ENCODE results near the gene IFNG-AS1. TPM values are rescaled to one million over a fixed set of nuclear protein-coding genes. Genes with fewer than 3 reads are reported as not detected.

The IFNG-AS1 gene
- polyA plus RNA-seq, 1 experiment = not detected

DNA sequence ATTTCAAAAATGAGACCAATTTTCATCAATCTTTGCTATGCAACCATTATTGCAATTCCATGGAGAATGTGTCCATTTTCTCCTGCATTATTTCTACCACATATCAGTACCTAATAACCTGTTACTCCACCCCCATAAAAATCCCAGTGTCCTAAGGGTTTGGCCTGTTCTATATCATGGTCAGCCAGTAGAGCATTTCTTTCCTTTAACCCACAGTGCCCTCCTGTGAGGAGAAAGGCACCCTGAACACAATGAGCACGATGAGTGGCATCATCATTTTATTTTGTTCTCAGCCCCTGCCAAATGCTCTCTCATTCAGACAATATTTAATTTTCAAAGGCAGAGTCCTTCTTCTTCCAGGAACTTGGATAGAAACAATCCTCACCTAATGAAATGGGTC is 11.6 kb upstream of the IFNG-AS1 start:
- TF ChIP-seq, protein P1, sequence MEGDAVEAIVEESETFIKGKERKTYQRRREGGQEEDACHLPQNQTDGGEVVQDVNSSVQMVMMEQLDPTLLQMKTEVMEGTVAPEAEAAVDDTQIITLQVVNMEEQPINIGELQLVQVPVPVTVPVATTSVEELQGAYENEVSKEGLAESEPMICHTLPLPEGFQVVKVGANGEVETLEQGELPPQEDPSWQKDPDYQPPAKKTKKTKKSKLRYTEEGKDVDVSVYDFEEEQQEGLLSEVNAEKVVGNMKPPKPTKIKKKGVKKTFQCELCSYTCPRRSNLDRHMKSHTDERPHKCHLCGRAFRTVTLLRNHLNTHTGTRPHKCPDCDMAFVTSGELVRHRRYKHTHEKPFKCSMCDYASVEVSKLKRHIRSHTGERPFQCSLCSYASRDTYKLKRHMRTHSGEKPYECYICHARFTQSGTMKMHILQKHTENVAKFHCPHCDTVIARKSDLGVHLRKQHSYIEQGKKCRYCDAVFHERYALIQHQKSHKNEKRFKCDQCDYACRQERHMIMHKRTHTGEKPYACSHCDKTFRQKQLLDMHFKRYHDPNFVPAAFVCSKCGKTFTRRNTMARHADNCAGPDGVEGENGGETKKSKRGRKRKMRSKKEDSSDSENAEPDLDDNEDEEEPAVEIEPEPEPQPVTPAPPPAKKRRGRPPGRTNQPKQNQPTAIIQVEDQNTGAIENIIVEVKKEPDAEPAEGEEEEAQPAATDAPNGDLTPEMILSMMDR (IDR thresholded peaks at IDR 0.05; ENCODE audit: low read depth, low read length) = no peak
- Histone ChIP-seq H3K27ac (ENCODE audit: low read depth, low read length) (no peak overlapping the region), H3K4me3 (ENCODE audit: low read depth, low read length) (no peak overlapping the region), H3K9me3 (ENCODE audit: control insufficient read depth, insufficient read depth, low read length) (no peaks in the 10 kb centered on the region), H3K27me3 (ENCODE audit: control insufficient read depth, insufficient read depth, low read length) (no peaks in the 10 kb centered on the region)
- CTCF ChIA-PET = no interaction called here
- POLR2A ChIA-PET = no interaction called here
- DNase-seq (ENCODE audit: low read depth, low spot score) = no peak

DNA sequence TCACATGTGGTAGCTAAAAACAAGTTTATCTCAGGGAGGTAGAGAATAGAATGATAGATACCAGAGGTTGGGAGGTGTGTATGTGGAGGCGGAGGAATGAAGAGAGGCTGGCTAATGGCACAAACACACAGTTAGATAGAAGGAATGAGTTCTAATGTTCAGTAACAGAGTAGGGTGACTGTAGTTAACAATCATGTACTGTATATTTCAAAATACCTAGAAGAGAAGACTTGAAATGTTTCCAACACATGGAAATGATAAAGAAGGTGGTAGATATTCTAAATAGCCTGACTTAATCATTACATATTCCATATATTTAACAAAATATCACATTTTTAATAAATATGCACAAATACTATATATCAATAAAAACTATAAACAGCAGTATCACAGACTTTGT is 8.9 kb upstream of the IFNG-AS1 start:
- H3K27me3 ChIP-seq (ENCODE audit: control insufficient read depth, insufficient read depth, low read length) = no peaks in the 10 kb centered on the region
- no peak overlapping the region for H3K4me3 ChIP-seq (ENCODE audit: low read depth, low read length)
- ChIA-PET CTCF (no interaction called here), POLR2A (no interaction called here)
- DNase-seq (ENCODE audit: low read depth, low spot score) = no peak
- TF ChIP-seq, protein P1 (IDR thresholded peaks at IDR 0.05; ENCODE audit: low read depth, low read length) = no peak
- no peak overlapping the region for H3K27ac ChIP-seq (ENCODE audit: low read depth, low read length)
- H3K9me3 ChIP-seq (ENCODE audit: control insufficient read depth, insufficient read depth, low read length) = no peaks in the 10 kb centered on the region

DNA sequence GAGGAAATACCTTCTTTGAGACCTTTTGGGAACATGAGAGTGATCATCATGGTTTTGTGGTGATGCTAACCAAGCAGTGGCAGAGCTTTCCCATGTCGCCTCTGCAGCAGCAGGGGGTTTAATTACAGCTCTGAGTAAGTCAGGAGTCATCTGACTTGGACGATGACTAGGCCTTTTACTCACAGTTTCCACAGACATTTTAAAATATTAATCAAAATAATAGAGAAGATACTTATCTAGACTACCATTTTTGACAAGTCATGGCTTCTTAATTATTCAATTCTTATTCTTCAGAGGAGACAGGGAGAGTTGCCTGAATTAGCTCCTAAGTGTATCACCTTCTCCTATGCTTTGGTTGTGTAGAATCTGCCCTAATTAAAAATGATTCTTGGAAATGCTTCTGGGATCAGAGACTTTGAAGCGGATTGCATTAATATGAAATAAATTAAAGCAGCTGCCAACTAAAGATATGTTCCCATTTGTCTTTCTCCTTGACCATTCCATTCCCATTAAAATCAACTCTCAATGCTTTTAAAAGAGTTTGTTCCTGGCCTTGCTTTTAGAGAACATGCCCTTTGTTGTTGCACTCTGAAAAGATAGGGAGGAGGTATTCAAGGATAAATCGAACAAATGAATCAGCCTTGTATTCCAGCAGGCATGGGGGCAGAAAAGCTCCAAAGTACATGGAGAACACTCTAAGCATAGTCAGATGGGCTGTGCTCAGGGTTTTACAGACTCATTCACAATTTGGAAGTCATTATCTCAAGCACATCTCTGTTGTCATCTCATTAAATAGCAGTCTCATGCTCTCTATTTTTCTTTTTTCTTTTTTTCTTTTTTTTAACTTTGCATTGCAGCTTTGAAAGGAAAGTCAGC is 7.7 kb upstream of the IFNG-AS1 start:
- Histone ChIP-seq H3K27ac (ENCODE audit: low read depth, low read length) (peak overlapping the region; percentile 39), H3K9me3 (ENCODE audit: control insufficient read depth, insufficient read depth, low read length) (no peaks in the 10 kb centered on the region), H3K27me3 (ENCODE audit: control insufficient read depth, insufficient read depth, low read length) (no peaks in the 10 kb centered on the region), H3K4me3 (ENCODE audit: low read depth, low read length) (no peak overlapping the region)
- peak; percentile 41 for DNase-seq (ENCODE audit: low read depth, low spot score)
- ChIA-PET POLR2A (no interaction called here), CTCF (interaction anchor here (0.6 kb wide), 1 partner anchor 143 kb away, joined by 3 read pairs; no protein-coding TSS in a partner anchor)
- TF ChIP-seq, protein P1 (IDR thresholded peaks at IDR 0.05; ENCODE audit: low read depth, low read length) = no peak

DNA sequence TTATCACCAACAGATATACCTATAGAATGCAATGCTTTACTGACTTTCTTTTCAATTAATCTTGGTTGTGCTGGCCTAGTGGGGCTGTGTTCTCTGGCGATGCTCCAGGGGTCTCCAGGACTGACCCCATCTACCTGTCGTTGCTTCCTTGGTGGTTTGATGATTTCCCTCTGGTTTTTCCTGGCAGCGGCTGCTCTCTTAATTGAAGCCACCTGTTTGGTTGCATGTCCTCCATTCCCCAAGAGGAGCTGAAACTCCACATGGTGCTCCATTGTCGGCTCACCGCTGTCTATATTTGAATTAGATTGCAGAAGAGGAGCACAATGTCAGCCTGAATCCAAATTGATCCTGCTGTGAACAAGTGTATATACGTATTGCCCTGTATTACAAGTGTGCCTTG is 7.1 kb upstream of the IFNG-AS1 start:
- no peaks in the 10 kb centered on the region for H3K27me3 ChIP-seq (ENCODE audit: control insufficient read depth, insufficient read depth, low read length)
- H3K27ac ChIP-seq (ENCODE audit: low read depth, low read length) = no peak overlapping the region
- ChIA-PET POLR2A (no interaction called here), CTCF (interaction anchor here (0.6 kb wide), 1 partner anchor 143 kb away, joined by 3 read pairs; no protein-coding TSS in a partner anchor)
- H3K4me3 ChIP-seq (ENCODE audit: low read depth, low read length) = no peak overlapping the region
- DNase-seq (ENCODE audit: low read depth, low spot score) = no peak
- H3K9me3 ChIP-seq (ENCODE audit: control insufficient read depth, insufficient read depth, low read length) = no peaks in the 10 kb centered on the region
- TF ChIP-seq, protein P1 (IDR thresholded peaks at IDR 0.05; ENCODE audit: low read depth, low read length) = no peak

DNA sequence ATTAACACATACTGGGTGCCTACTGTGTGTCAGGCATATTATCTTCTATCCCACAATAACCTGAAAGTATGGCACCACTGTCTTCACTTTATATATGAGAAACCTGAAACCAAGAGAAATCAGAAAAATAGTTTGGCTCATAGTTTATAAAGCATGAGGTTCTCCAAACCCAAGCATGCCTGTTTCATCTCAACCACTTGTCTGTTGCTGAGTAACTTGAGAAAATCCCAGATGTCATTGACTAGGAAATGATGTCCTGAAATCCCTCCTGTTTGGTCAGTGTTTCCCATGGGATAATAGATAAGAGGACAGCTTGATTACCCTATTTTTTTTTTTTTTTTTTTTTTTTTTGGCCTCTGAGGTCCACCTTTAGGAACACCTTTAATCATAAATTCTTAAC is 2.6 kb upstream of the IFNG-AS1 start:
- no peaks in the 10 kb centered on the region for H3K27me3 ChIP-seq (ENCODE audit: control insufficient read depth, insufficient read depth, low read length)
- DNase-seq (ENCODE audit: low read depth, low spot score) = no peak
- H3K4me3 ChIP-seq (ENCODE audit: low read depth, low read length) = no peak overlapping the region
- ChIA-PET CTCF (interaction anchor here (0.7 kb wide), 1 partner anchor 1119 kb away, joined by 4 read pairs; no protein-coding TSS in a partner anchor), POLR2A (no interaction called here)
- no peak overlapping the region for H3K27ac ChIP-seq (ENCODE audit: low read depth, low read length)
- H3K9me3 ChIP-seq (ENCODE audit: control insufficient read depth, insufficient read depth, low read length) = no peaks in the 10 kb centered on the region
- TF ChIP-seq, protein P1 (IDR thresholded peaks at IDR 0.05; ENCODE audit: low read depth, low read length) = no peak

Measured in AG04450 (cell line).